H1 (cell line): Measurements from ENCODE around the gene PIP4K2C. TPM values are rescaled to one million over a fixed set of nuclear protein-coding genes. Genes with fewer than 3 reads are reported as not detected.

Source experiments
- ASH2L ChIP-seq: fragments of 200-600, 300-600 bp; sonication (generic); IDR thresholded peaks from one replicate; pipeline ENCODE4 v1.7.1; 2017; ENCODE audit warnings: low read length
- KDM5A ChIP-seq: fragments of 200-600 bp; IDR thresholded peaks from 2 replicates; pipeline ENCODE4 v1.7.1; 2012; ENCODE audit warnings: mild to moderate bottlenecking, low read length, inconsistent platforms, mixed read lengths
- SIRT6 ChIP-seq: IDR thresholded peaks from one replicate; pipeline ENCODE4 v1.7.1; 2012; ENCODE audit warnings: low read length, inconsistent platforms
- polyA plus RNA-seq, 7 experiments: library from polyadenylated mRNA; depleted of rRNA in 3 of 7; stranded (reverse) in 5 of 7; unstranded in 2 of 7; fragments of >200 nt in 5 of 7; fragments of 200-250 nt in 2 of 7; gene quantifications; 1 replicate in 5 of 7; 2 replicates in 1 of 7; 4 replicates in 1 of 7; pipeline versions ENCODE4 v1.2.1 to v1.2.3, GENCODE V29; 2011 to 2013; ENCODE audit warnings: missing spikeins in 2 of 7, mixed read lengths in 2 of 7
- total RNA-seq: library from RNA; stranded (reverse); fragmentation: NEBNext Ultra II Directional; extraction: Animal tissue kit (Norgen Biotek cat#: 25700); gene quantifications from 2 replicates; pipeline ENCODE4 v1.2.1, GENCODE V29; 2021
- TF ChIP-seq, protein P1 (sequence below): fragments of 300-600 bp; sonication (generic); IDR thresholded peaks from 2 replicates; pipeline ENCODE4 v1.7.1; 2012; ENCODE audit warnings: low read length, moderate library complexity, mild to moderate bottlenecking, inconsistent platforms; ENCODE audit not compliant: insufficient replicate concordance

Gene PIP4K2C
- total and polyA plus RNA-seq, 2 of the 8 experiments (the other 6 are each of a cell fraction or from before 2014, with no cell fraction given) = 25.0 to 27.1 TPM

DNA sequence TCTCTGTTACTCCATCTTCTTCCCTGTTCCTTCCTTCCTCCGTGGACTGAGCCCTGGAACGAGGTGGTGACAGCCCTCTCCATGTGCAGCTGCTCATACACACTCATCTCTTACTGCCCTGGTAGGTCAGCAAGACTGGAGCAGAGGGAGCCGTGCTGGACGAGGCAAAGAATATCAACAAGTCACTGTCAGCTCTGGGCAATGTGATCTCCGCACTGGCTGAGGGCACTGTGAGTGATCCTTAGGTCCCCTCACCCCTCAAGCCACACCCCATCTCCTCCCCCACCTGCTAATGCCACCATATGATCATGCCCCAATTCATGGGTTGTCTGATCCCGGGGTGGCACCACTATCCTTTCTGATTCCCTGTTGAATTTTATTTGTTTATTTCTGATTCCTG, 22.2 kb upstream of the PIP4K2C start (continued):
- TF ChIP-seq, protein P1, sequence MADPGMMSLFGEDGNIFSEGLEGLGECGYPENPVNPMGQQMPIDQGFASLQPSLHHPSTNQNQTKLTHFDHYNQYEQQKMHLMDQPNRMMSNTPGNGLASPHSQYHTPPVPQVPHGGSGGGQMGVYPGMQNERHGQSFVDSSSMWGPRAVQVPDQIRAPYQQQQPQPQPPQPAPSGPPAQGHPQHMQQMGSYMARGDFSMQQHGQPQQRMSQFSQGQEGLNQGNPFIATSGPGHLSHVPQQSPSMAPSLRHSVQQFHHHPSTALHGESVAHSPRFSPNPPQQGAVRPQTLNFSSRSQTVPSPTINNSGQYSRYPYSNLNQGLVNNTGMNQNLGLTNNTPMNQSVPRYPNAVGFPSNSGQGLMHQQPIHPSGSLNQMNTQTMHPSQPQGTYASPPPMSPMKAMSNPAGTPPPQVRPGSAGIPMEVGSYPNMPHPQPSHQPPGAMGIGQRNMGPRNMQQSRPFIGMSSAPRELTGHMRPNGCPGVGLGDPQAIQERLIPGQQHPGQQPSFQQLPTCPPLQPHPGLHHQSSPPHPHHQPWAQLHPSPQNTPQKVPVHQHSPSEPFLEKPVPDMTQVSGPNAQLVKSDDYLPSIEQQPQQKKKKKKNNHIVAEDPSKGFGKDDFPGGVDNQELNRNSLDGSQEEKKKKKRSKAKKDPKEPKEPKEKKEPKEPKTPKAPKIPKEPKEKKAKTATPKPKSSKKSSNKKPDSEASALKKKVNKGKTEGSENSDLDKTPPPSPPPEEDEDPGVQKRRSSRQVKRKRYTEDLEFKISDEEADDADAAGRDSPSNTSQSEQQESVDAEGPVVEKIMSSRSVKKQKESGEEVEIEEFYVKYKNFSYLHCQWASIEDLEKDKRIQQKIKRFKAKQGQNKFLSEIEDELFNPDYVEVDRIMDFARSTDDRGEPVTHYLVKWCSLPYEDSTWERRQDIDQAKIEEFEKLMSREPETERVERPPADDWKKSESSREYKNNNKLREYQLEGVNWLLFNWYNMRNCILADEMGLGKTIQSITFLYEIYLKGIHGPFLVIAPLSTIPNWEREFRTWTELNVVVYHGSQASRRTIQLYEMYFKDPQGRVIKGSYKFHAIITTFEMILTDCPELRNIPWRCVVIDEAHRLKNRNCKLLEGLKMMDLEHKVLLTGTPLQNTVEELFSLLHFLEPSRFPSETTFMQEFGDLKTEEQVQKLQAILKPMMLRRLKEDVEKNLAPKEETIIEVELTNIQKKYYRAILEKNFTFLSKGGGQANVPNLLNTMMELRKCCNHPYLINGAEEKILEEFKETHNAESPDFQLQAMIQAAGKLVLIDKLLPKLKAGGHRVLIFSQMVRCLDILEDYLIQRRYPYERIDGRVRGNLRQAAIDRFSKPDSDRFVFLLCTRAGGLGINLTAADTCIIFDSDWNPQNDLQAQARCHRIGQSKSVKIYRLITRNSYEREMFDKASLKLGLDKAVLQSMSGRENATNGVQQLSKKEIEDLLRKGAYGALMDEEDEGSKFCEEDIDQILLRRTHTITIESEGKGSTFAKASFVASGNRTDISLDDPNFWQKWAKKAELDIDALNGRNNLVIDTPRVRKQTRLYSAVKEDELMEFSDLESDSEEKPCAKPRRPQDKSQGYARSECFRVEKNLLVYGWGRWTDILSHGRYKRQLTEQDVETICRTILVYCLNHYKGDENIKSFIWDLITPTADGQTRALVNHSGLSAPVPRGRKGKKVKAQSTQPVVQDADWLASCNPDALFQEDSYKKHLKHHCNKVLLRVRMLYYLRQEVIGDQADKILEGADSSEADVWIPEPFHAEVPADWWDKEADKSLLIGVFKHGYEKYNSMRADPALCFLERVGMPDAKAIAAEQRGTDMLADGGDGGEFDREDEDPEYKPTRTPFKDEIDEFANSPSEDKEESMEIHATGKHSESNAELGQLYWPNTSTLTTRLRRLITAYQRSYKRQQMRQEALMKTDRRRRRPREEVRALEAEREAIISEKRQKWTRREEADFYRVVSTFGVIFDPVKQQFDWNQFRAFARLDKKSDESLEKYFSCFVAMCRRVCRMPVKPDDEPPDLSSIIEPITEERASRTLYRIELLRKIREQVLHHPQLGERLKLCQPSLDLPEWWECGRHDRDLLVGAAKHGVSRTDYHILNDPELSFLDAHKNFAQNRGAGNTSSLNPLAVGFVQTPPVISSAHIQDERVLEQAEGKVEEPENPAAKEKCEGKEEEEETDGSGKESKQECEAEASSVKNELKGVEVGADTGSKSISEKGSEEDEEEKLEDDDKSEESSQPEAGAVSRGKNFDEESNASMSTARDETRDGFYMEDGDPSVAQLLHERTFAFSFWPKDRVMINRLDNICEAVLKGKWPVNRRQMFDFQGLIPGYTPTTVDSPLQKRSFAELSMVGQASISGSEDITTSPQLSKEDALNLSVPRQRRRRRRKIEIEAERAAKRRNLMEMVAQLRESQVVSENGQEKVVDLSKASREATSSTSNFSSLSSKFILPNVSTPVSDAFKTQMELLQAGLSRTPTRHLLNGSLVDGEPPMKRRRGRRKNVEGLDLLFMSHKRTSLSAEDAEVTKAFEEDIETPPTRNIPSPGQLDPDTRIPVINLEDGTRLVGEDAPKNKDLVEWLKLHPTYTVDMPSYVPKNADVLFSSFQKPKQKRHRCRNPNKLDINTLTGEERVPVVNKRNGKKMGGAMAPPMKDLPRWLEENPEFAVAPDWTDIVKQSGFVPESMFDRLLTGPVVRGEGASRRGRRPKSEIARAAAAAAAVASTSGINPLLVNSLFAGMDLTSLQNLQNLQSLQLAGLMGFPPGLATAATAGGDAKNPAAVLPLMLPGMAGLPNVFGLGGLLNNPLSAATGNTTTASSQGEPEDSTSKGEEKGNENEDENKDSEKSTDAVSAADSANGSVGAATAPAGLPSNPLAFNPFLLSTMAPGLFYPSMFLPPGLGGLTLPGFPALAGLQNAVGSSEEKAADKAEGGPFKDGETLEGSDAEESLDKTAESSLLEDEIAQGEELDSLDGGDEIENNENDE = no peak
- TF ChIP-seq KDM5A = no peak
- no peak for TF ChIP-seq ASH2L
- TF ChIP-seq SIRT6 = no peak
